ENCODE measurements around the gene NLRC5.
"Not testable (repeated sequence)": the region's sequence is repeated elsewhere in the genome, so short reads cannot be mapped to it uniquely, and the experiment has no call there.

The NLRC5 gene

DNA sequence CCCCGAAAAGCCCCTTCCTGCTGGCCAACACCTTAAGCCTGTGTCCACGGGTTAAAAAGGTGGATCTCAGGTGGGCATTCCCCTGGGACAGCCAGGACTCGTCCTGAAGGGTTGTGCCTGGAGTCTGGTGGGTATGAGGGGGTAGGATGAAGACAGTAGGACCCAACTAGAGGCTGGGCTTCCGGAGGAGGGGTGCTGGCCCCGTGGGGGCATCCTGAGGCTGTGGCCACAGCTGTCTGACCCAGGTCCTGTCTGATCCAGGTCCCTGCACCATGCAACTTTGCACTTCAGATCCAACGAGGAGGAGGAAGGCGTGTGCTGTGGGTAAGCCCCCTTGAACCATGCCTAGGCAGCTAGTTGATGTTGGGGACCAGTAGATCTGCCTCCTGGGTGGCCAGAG, 65.4 kb downstream of the NLRC5 start:
- no peak for DNase-seq

DNA sequence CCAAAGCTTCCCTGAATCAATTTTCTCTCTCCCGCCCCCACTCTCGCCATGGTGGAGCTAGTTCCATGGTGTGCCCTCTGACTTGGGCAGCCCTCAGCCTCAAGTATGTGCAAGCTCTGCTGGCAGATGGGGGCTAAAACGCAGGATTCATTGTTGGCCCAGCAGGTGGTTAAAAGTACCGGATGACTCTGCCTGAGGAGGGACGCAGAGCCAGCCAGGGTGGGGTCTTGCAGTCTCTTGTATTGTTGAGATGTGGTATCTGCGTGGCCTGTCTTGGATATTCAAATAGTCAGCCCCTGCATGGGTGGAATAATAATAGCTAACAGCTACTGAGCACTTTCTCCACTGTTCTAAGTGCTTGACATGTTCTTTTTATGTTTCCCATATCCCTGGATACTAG, 66.3 kb downstream of the NLRC5 start:
- DNase-seq, result no peak

- DNase-seq, result no peak
Observed at GRCh38 chr16:57058291-57058861, 69.0 kb downstream of the NLRC5 start.

- no peak for DNase-seq
Observed at GRCh38 chr16:57060323-57061083, 71.1 kb downstream of the NLRC5 start.

- no peak for DNase-seq
Observed at GRCh38 chr16:57061084-57061905, 71.9 kb downstream of the NLRC5 start.

DNA sequence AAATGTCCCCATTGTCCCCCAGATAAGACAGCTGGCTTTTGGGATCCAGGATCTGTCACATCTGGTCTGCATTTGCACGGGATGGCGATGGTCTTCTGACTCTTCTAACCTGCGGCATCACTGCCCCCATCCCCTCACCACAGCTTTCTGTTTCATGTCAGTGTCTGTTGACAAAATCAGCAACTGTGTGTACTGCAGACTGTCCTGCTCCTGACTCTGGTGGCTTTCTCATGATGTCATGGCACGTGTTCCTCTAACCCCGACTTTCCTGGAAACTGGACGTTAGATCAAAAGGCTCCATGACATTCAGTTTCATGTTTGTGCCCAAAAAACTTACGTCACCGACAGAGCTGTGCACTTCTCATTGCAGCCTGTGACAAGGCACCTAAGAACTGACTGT, 73.0 kb downstream of the NLRC5 start:
- DNase-seq, result no peak

DNA sequence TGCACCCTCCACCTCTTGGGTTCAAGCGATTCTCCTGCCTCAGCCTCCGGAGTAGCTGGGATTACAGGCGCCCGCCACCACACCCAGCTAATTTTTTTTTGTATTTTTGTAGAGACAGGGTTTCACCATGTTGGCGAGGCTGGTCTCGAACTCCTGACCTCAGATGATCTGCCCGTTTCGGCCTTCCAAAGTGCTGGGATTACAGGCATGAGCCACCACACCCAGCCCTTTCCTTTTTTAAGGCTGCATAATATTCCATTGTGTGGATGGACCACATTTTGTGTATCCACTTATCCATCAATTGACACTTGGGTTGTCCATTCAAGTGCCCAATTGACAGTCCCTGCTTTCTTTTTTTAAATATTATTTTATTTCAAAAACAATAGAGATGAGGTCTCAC, 73.8 kb downstream of the NLRC5 start:
- DNase-seq, result not testable (repeated sequence)

DNA sequence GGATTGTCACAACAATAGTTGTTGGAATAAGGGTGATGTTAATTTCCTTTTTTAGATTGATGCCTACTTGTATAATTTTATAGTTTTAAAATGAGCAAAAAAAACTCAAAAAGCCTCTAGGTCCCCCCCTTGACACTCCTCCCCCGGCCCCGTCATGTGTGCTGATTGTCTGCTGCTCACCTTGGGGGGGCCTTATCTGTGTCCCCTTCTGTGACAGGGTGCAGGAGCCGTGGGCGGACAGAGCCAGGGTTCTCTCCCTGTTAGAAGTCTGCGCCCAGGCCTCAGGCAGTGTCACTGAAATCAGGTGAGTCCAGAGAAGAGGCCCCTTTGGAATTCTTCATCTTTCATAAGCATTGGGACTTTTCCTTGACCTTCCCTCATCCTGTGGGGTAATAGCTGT, 75.6 kb downstream of the NLRC5 start:
- no peak for DNase-seq

- DNase-seq, result no peak
Observed at GRCh38 chr16:57066625-57067024, 77.3 kb downstream of the NLRC5 start.

GRCh38 chr16:57067347-57067746, 78.0 kb downstream of the NLRC5 start:
- no peak for DNase-seq

GRCh38 chr16:57069053-57069452, 79.7 kb downstream of the NLRC5 start:
- DNase-seq, result no peak

- DNase-seq, result no peak
Observed at GRCh38 chr16:57069635-57070370, 80.4 kb downstream of the NLRC5 start.

- no peak for DNase-seq
Observed at GRCh38 chr16:57070424-57070823, 81.1 kb downstream of the NLRC5 start.

DNA sequence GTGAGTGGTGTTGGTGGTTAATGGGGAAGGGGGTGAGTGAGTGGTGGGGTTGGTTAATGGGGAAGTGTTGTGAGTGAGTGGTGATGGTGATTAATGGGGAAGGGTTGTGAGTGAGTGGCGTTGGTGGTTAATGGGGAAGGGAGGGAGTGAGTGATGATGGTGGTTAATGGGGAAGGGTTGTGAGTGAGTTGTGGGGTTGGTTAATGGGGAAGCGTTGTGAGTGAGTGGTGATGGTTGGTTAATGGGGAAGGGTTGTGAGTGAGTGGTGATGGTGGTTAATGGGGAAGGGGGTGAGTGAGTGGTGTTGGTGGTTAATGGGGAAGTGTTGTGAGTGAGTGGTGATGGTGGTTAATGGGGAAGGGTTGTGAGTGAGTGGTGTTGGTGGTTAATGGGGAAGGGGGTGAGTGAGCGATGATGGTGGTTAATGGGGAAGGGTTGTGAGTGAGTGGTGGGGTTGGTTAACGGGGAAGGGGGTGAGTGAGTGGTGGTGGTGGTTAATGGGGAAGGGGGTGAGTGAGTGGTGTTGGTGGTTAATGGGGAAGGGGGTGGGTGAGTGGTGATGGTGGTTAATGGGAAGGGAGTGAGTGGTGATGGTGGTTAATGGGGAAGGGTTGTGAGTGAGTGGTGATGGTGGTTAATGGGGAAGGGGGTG, 81.8 kb downstream of the NLRC5 start:
- not testable (repeated sequence) for DNase-seq

DNA sequence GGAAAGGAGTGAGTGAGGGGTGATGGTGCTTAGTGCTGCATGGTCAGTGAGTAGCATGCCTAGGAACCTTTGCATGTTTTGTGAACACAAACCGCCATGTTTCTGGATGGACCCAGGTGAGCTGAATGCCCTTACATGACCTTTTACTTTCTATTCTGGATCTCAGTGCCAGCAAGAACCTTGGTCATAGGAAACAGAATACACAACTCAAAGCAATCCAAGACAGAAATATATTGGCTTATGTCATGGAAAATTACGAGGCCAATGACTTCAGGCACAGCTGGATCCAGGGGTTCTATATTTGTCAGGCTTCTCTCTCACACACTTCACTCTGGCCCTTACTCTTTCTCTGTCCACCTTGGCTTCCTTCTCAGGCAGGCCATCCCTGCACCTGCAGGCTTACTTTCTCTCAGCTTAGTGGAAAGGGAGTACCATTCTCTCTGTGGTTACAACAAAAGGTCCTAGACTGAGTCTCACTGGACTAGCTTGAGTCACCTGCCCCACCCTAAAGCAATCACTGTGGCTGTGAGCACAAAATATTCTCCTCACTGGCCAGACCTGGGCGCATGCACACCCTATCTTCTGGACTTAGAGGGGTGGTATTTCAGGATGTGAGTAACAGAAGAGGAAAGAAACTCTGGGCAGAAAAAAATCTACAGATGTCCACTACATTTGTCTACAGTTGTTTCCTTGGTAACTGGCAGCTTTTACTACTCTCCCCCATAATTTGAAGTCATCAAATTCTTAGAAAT, 82.7 kb downstream of the NLRC5 start:
- no peak for DNase-seq

GRCh38 chr16:57072616-57073275, 83.4 kb downstream of the NLRC5 start:
- no peak for DNase-seq

GRCh38 chr16:57077714-57078113, 88.4 kb downstream of the NLRC5 start:
- DNase-seq, result no peak

DNA sequence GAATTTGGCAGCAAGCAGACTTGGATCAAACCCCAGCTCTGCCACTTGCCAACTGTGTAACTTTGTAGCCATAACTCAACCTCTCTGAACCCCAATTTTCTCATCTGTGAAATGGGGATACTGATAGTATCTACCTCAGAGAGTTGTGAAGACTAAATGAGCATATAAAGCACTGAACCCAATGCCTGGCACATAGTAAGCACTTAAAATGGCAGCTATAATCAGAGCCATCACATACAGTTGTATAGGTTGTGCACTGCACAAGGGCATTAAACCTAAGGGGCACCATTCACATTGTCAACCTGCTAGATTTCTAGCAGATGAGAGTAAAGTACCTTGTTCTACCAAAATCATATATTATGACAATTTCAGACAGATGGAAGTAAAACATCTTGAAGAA, 92.4 kb downstream of the NLRC5 start:
- DNase-seq, result no peak

GRCh38 chr16:57082664-57083063, 93.3 kb downstream of the NLRC5 start:
- DNase-seq, result no peak

DNA sequence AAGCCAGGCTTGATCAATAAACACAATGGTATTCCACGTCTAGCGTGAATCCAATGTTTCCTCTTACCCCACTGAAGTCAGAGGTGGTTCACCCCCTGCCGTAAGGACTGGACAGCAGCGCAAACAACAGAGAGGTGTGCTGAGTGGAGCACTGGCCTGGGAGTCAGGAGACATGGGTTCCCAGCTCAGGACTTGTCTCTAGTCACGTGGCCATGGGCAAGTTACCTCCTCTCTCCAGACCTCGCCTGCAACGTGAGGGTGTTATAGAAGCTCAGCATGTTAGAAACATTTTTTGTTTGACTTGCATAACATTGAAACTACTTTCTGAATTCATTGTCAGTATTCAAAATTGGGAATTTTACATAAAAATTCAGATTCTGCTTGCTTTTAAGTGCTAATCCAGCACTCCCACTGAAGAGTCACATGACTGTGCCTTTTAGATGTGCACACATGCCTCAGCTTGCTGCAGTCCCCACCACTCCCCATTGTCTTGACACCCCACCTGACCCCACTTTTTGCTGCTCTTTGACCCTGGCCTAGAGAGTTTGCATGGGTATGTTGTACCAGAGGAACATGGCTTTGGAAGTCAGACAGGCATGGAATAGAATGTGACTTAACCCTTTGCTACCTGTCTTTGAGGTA, 94.2 kb downstream of the NLRC5 start:
- DNase-seq, result no peak

GRCh38 chr16:57084257-57084770, 95.0 kb downstream of the NLRC5 start:
- DNase-seq, result no peak

Data from NCI-H2029 treated with DMSO at 0.1 percent for 48 hours (cell line).